ENCODE results near the gene RFNG. TPM values are rescaled to one million over a fixed set of nuclear protein-coding genes. Genes with fewer than 3 reads are reported as not detected.

Gene RFNG
- total and polyA plus RNA-seq, 7 donors, result 27.1 to 40.7 (median 31.2) TPM

DNA sequence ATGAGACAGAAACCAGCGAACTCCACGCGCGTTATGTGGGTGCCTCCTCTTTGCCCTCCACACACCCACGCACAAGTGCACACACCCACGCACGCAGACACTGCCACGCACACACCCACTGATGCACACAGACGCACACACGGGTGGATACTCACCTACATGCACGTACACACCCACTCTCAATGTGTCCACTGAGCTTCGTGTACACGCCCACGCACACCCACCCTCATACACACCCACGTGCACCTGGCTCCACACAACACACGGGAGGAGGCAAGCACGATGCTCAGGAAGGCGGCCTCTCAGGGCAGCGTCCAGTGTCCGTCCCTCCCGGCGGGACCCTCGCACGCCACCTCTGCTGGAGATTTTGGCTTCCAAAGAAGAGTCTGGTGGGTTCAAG lies 4.2 kb downstream of the RFNG start:
- Histone ChIP-seq H3K4me3 (no peak overlapping the region), H3K27me3 (ENCODE audit: insufficient read depth in 3 of 3, low read length in 2 of 3) (no peaks in the 10 kb centered on the region), H3K9me3 (no peaks in the 10 kb centered on the region), H3K36me3 (ENCODE audit: insufficient read depth in 1 of 2, low read depth in 1 of 2) (peaks cover 0 to 33% of the 10 kb centered on the region in 2 donors), H3K27ac (no peak overlapping the region), H3K4me1 (peaks cover 12% of the 10 kb centered on the region)
- intact Hi-C loops (cut with DNase I), result loop anchor here in 1 of 2 donors (2.0 kb wide), 1 partner anchor 25 kb away; no protein-coding TSS in a partner anchor
- TF ChIP-seq, protein P1, sequence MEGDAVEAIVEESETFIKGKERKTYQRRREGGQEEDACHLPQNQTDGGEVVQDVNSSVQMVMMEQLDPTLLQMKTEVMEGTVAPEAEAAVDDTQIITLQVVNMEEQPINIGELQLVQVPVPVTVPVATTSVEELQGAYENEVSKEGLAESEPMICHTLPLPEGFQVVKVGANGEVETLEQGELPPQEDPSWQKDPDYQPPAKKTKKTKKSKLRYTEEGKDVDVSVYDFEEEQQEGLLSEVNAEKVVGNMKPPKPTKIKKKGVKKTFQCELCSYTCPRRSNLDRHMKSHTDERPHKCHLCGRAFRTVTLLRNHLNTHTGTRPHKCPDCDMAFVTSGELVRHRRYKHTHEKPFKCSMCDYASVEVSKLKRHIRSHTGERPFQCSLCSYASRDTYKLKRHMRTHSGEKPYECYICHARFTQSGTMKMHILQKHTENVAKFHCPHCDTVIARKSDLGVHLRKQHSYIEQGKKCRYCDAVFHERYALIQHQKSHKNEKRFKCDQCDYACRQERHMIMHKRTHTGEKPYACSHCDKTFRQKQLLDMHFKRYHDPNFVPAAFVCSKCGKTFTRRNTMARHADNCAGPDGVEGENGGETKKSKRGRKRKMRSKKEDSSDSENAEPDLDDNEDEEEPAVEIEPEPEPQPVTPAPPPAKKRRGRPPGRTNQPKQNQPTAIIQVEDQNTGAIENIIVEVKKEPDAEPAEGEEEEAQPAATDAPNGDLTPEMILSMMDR (IDR thresholded peaks at IDR 0.05), result no peak
- WGBS, 3 donors, result 87 to 91% (median 89%) methylated on average over 24 of the region's 24 CpGs
- ATAC-seq, result no peak
- no peak for DNase-seq

GRCh38 chr17:82046903-82047302 lies 4.7 kb downstream of the RFNG start:
- H3K27ac ChIP-seq, result no peak overlapping the region
- peaks cover 11% of the 10 kb centered on the region for H3K4me1 ChIP-seq
- no peak for ATAC-seq
- H3K36me3 ChIP-seq (ENCODE audit: insufficient read depth in 1 of 2, low read depth in 1 of 2), result peaks cover 0 to 33% of the 10 kb centered on the region in 2 donors
- TF ChIP-seq, protein P1 (IDR thresholded peaks at IDR 0.05), result no peak
- intact Hi-C loops (cut with DNase I), result loop anchor here in 1 of 2 donors (2.0 kb wide), 1 partner anchor 26 kb away; no protein-coding TSS in a partner anchor
- DNase-seq, result no peak
- H3K9me3 ChIP-seq, result no peaks in the 10 kb centered on the region
- no peaks in the 10 kb centered on the region for H3K27me3 ChIP-seq (ENCODE audit: insufficient read depth in 3 of 3, low read length in 2 of 3)
- 84 to 87% (median 87%) methylated on average over 21 of the region's 21 CpGs for WGBS, 3 donors
- H3K4me3 ChIP-seq, result no peak overlapping the region

GRCh38 chr17:82045936-82046484 lies 5.6 kb downstream of the RFNG start:
- Histone ChIP-seq H3K27ac (no peak overlapping the region), H3K27me3 (ENCODE audit: insufficient read depth in 3 of 3, low read length in 2 of 3) (no peaks in the 10 kb centered on the region), H3K9me3 (no peaks in the 10 kb centered on the region), H3K4me1 (peaks cover 11% of the 10 kb centered on the region), H3K4me3 (no peak overlapping the region), H3K36me3 (ENCODE audit: insufficient read depth in 1 of 2, low read depth in 1 of 2) (peaks cover 0 to 33% of the 10 kb centered on the region in 2 donors)
- intact Hi-C loops (cut with DNase I), result loop anchor here in 1 of 2 donors (2.0 kb wide), 1 partner anchor 27 kb away; no protein-coding TSS in a partner anchor
- ATAC-seq (peak in 2 of 4 donors; percentile 14 to 22), DNase-seq (no peak)
- WGBS, 3 donors, result 53 to 62% (median 54%) methylated on average over 14 of the region's 14 CpGs
- TF ChIP-seq, protein P1 (IDR thresholded peaks at IDR 0.05), result no peak

DNA sequence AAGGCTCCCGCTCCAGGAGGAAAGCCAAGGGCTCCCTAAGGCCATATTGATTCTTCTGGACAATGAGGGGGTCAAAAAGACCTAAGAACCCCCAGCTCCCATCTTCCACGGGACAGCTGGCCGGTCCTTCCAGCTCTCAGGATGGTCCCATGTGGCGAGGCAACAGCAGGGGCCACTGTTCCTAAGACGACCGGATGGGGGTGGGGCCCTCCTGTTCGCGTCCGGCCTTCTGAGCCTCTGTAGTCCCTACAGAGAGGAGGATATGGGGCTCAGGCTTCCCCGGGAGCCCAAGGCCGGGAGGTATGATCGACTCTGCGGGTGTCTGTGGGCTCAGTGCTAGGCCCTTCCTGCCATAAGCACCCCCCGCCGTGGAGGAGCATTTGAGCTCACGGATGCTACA lies 8.1 kb downstream of the RFNG start:
- H3K36me3 ChIP-seq (ENCODE audit: insufficient read depth in 1 of 2, low read depth in 1 of 2), result peaks cover 0 to 22% of the 10 kb centered on the region in 2 donors
- DNase-seq (no peak), ATAC-seq (no peak)
- no peaks in the 10 kb centered on the region for H3K9me3 ChIP-seq
- no peaks in the 10 kb centered on the region for H3K27me3 ChIP-seq (ENCODE audit: insufficient read depth in 3 of 3, low read length in 2 of 3)
- 54 to 62% (median 58%) methylated on average over 16 of the region's 16 CpGs for WGBS, 3 donors
- no peak overlapping the region for H3K4me3 ChIP-seq
- no peak overlapping the region for H3K27ac ChIP-seq
- H3K4me1 ChIP-seq, result no peaks in the 10 kb centered on the region
- TF ChIP-seq, protein P1 (IDR thresholded peaks at IDR 0.05), result no peak
- intact Hi-C loops (cut with DNase I), result no loop called here

DNA sequence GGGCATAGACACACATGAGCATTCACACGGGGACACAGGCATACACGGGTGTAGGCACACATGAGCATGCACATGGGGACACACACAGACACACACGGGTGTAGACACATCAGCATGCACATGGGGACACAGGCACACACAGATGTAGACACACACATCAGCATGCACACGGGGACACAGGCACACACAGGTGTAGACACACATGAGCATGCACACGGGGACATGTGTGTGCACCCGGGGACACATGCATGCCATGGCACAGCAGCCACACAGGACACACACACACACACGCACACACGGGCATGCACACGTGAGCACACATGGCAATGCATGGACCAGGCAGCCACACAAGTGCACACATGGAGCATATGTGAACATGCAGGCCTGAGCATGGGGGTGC lies 9.0 kb downstream of the RFNG start:
- no peaks in the 10 kb centered on the region for H3K27me3 ChIP-seq (ENCODE audit: insufficient read depth in 3 of 3, low read length in 2 of 3)
- intact Hi-C loops (cut with DNase I), result no loop called here
- no peaks in the 10 kb centered on the region for H3K9me3 ChIP-seq
- WGBS, 3 donors, result 86 to 90% (median 87%) methylated on average over 9 of the region's 9 CpGs
- H3K4me3 ChIP-seq, result no peak overlapping the region
- peaks cover 0 to 13% of the 10 kb centered on the region in 2 donors for H3K36me3 ChIP-seq (ENCODE audit: insufficient read depth in 1 of 2, low read depth in 1 of 2)
- ATAC-seq, result no peak
- no peak overlapping the region for H3K27ac ChIP-seq
- DNase-seq, result no peak
- no peaks in the 10 kb centered on the region for H3K4me1 ChIP-seq
- TF ChIP-seq, protein P1 (IDR thresholded peaks at IDR 0.05), result no peak
